Central memory CD4-positive, alpha-beta T cell (primary cell): Measurements from ENCODE around the gene KLHL34.

Experiments used
- DNase-seq: peaks from one replicate; pipeline ENCODE4 v3.0.0; 2022

The KLHL34 gene

DNA sequence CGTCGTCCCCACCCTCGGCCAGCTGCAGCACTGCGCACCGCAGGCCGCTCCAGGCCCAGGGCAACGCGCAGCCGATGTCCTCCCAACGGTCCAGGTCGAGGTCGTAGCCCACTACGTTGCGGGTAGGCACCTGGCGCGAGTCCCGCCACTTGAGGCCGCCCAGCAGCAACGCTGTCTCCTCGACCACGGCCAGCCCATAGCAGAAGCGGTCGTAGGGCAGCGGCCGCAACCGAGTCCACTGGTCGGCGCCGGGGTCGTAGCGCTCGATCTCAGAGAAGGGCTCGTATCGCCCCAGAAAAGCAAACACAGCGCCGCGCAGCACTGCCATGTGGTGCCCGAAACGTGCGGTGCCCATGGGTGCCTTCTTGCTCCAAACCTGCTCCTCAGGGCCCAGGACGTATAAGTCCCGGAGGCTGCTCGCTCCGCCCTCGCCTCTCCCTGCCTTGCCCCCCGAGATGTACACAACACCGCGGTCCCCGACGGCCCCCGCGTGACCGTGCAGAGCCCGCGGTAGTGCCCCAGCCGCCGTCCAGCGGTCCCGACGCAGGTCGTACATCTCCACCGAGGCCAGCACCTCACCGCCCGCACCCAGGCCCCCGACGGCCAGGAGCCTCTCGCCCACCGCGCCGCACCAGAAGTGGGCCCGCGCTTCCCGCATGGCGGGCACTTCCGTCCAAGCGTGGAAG is 2.1 kb downstream of the KLHL34 start:
- no peak for DNase-seq

DNA sequence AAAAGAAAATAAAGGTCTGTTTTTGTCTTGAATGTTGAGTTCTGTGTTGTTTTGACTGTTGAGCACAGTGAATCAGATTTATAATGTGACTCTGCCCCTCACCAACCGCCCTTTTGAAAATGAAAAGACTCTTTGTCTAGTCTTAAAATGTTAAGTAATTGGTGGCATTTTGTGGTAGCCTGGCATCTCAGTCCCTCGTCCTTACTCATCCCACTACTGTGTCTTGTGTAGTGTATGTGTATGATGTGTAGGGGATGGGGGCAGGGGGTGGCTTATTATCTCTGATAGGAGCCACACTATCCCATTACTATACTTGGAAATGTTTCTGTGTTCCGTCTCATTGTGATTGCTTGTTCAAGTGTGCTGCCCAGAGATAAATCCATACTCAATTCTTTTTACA is 12.2 kb downstream of the KLHL34 start:
- DNase-seq = no peak

DNA sequence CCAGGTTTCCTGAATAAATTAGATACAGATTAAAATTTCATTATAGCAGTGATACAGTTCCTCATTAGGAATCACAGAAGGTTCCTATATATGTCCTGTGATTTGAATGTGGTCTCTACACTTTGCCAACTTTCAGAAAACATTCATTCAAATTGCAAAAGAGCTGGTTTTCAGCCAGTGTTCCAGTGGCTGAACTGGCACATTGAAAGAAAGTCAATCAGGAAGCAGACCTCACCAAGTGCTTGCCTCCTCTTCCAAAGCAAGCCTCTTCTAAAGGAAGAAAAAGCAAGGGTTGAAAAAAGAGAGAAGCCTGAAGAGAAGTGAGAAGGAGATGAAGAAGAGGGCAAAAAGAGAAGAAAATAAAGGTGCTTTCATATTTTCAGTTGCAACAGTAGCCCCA is 12.7 kb downstream of the KLHL34 start:
- DNase-seq = no peak

DNA sequence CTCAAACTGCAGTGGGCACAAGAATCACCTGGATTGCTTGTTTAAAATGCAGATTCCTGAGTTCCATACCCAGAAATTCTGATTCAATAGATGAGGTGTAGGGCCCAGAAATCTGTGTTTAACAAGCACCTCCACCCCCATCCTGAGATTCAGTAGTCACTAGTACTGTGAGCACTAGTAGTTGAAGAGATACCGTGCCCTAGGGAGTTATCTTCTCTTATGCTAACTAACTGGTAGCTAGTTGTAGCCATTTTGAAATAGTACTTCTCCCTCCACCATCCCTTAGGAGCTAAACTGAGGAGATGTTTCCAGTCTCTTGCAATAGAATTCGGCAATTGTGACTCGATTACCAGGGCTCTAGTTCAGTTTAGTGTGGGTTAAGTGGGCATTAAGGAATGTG is 18.4 kb downstream of the KLHL34 start:
- no peak for DNase-seq

DNA sequence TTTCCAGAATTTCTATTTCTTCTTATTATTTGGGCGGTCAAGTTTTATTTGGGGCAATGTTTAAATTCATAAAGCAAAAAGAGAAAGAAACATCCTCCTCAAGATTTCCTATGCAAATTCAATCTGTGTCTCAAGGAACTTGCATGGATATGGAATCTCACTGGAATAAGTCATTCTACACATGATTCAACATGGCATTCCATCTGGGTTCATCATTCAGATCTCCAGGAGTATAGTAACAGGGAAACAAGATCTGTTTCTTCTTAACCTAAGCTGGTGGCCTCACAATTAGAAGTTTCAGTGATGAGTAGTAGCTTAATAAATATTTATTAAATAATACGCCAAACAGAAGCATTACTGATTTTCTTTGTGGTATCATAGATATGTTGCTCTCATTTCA is 19.8 kb downstream of the KLHL34 start:
- no peak for DNase-seq

DNA sequence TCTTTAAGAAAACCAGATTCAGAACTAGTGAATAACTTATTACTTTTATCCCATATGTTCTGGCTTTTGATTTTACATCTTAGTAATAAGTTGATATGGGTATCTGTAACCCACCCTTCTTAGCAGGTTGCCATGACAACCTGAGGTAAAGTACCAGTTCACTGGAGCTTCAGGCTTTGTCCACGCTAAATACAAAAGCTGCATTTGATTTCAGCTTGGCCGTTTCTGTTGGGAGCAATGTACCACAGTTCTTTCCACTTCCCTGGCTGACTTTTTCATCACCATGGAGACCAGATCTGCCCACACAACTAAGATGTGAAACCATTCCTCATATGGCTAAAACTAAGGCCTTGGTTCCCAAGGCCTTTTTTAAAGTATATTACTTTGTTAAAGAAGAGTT is 26.1 kb downstream of the KLHL34 start:
- DNase-seq = no peak

DNA sequence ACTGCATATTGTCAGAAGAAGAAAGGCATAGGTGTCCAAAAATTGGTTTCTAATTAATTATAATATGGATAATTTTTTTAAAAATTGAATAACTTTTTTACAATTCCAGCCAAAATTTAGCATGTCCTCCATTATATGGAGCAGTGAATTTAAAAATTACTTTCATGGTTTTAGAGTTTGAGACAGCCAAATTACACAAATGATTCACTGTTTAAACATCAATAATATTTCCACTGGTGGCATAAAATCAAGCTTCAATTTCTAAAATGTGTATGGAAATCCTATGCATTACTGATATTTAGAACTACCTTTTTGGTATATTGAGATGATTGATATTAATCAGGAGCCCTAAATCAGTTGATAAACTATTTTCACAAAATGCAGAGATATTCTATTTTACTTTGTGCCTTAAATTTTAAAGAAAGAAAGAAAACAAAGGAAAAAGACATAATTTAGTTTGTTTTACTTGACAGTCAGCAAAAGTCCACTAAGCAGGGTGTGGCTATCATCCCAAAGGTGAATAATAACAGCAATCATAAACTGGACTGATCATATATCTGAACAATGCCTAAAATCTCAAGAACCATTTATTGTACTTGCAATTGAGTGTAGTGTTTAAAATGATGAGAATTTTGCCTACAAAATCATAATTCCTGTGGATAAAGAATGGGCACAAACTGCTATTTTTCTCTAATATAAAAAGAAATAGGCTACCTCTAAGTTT is 34.2 kb downstream of the KLHL34 start:
- no peak for DNase-seq

DNA sequence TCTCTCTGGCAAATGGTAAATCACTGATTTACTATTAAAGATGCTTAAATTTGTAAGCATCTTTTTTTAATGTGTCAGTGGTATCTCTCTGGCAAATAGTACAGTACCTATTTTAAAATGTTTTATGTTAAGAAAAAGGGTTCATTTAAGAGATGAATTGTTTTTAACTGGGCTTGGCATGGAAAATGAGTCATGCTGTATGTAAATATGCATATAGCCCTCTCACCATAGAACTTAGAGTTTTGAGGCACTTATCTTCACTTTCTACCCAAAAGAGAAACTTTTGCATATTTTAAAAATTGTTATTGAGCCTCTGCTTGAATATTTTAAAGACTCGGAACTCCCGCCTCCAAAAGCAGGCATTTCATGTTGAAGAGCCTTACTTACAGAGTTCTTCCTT is 37.9 kb downstream of the KLHL34 start:
- DNase-seq = no peak

DNA sequence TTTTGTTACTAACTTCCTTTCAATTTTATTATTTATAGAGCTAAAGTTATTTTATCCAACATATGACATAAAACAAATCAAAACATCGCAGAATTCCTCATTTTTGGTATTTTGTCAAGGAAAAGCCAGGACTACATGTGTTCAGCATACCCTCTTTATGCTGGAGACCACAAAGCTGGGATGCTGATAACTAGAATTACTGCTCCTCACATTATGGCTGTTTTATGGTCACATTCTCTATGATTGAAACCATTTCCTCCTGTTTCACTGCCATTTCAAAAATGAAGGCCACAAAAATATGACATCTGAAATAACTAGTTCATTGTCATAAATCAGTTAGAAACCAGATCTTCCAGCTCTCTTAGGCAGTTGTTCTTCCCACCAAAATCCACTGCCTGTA is 41.7 kb downstream of the KLHL34 start:
- no peak for DNase-seq

DNA sequence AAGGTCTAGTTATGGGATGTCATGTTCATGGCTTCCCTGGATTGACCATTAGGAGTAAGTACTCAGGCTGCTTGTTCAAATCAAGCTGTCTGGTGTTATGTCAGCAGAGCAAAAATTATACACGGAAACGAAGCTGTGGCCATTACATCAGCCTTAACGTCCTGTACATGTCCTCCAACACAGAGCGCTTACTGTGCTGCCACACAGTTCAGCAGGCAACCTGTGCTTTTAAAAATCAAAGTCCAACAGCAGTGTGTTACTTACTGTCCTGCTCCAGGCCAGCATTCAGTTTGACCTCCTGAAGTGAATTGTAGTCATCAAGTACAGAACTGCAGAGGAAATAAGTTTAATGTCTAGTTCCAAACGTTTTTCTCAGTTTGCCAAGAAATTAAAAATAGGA is 46.0 kb downstream of the KLHL34 start:
- no peak for DNase-seq

DNA sequence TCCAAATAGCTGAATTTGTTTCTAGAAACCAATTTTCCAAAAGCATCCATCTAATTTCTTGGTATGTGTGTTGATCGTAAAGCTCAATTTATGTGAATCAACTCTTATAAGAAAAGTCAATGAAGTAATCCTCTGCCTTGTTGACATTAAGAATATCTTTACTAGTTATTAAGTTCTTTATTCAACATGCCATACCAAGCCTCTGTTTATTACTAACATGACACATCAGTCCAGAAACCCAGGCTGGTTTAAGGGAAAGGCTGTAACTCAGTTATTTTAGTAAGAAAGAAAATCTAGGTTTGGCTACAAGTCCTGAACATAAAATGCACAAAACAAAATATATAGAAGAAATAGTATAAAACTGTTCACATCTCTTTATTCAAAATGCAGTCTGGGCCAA is 48.0 kb downstream of the KLHL34 start:
- no peak for DNase-seq

DNA sequence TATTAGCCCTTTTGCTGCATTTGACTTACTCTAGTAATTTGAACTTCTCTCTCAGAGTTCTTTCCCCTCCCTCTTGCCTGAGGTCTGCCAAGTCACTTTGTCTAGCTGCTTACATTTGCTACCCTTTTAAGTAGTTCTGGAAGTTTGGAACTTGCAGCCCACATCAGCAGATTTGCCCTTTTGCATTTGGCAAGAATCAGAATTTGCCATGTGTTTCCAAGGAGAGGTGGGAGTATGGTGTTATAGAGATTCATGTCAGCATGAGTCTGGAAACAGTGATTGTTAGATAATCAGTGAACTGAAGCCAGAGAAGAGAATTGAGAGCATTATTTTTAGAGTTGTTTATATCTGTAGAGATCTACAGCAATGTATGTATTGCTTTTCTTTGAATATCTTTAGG is 52.1 kb downstream of the KLHL34 start:
- DNase-seq = no peak
